ENCODE measurements around the gene DNAJB7.
"Not testable (repeated sequence)": the region's sequence is repeated elsewhere in the genome, so short reads cannot be mapped to it uniquely, and the experiment has no call there.

DNAJB7 gene

DNA sequence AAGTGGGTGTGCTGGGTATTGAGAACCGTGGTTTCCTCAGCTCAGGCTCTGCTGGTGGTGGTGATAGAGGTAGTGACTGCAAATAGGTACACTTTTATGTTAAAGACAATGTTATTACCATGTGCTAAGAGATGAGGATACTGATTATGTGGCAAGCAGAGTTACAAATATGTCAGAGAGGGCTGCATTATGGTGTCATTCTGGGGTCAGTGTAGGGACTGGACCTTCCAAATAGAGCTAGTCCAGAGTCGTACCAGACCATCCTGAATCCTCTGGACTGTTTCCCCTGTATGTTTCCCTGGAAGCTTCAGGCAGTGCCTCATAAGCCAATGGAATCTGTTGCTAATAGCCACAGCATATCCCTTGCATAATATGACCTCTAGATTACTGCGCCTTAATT, at the start of gene DNAJB7:
DNAJB7 (minus strand) TSS at position 101 of the 400 bp plus-strand sequence. CDS start 119 bp downstream, outside the sequence.
- no peak for DNase-seq

- DNase-seq: no peak
Measured at GRCh38 chr22:40908895-40909294, 47.0 kb upstream of the DNAJB7 start.

GRCh38 chr22:40904101-40904500, 42.2 kb upstream of the DNAJB7 start:
- no peak for DNase-seq

- DNase-seq: peak in 2 of 51 donors; percentile 16 to 27
Measured at GRCh38 chr22:40898850-40899357, 37.0 kb upstream of the DNAJB7 start.

GRCh38 chr22:40894417-40894816, 32.5 kb upstream of the DNAJB7 start:
- DNase-seq: no peak

DNA sequence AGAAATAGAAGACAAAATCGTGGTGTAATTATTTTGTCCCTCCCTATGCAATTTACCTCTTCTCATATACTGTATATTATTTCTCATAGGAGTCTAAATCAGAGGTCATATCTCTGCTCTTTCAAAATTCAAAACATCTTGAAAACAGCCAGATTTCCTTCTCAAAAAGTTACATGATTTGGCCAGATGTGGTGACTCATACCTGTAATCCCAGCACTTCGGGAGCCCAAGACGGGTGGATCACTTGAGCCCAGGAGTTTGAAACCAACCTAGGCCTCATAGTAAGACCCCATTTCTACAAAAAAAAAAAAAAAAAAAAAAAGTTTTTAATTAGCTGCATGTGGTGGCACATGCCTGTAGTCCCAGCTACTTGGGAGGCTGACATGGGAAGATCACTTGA, 29.0 kb upstream of the DNAJB7 start:
- no peak for DNase-seq

GRCh38 chr22:40889116-40889515, 27.2 kb upstream of the DNAJB7 start:
- DNase-seq: no peak

DNA sequence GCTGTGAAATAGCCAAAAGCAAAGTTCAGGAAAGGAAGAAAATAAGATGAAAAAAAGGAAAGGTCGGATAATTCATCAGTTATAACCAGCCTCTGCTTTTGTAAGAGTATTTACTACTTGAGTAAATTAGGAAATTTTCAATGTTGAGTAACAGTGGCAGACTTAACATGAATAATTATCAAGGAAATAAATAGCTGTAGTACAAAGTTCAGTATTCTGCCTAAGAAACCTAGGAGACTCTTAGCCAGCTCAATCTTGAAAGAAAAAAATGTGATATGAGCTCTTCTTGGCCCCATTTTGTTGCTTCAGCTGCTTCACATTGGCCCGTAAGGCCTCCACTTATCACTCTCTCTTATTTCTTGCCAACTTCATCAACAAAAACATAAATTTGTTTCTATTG, 17.0 kb upstream of the DNAJB7 start:
- no peak for DNase-seq

DNA sequence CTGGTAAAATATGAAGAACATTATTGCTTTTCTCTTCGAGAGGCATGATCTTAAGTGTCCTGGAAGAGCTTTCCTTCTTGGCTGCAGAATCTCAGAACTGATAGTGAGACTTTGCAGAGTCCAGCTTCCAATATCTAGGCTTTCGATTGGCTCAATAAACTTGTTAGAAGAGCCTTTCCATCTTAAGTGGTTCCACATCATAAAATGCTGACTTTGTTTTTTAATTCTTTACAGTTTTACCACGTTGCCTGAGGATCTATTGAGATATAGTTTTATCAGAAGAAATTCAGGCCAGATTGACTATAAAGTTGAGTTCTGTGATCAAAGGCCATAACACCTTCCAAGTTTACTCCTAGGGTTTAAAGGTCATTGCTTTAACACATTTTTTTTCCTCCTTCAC, 15.6 kb upstream of the DNAJB7 start:
- no peak for DNase-seq

DNA sequence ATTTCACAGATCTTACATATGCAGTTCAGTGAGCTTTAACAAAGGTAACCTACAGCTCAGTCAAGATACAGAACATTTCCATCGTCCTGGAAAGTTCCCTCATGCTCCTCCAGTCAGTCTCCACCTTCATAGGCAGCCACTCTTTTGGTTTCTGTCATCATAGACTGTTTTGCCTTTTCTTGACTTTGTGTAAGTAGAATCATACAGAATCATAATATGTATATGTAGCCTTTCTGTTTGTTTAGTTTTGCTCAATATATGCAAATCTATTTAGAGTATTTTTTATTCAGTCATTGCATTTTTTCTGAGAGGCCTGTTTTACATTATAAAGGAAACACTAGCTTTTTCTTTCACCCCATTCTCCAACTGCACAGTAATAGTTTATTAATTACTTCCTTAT, 15.0 kb upstream of the DNAJB7 start:
- DNase-seq: no peak

DNA sequence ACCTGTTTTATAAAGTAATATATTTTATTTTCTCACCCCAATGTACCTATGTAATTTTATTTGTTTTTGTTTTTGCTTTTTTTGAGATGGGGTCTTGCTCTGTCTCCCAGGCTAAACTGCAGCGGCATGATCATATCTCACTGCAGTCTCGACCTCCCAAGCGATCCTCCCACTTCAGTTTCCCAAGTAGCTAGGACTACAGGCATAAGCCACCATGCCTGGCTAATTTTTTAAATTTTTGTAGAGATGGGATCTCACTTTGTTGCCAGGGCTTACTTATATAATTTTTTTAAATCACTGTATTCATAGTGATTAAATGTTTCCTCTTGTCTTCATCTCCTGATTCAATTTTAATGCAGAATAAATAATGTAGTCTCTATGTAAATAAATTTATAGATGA, 13.2 kb upstream of the DNAJB7 start:
- DNase-seq: no peak

GRCh38 chr22:40874016-40874415, 12.1 kb upstream of the DNAJB7 start:
- DNase-seq: no peak

- not testable (repeated sequence) for DNase-seq
Measured at GRCh38 chr22:40868379-40868778, 6.5 kb upstream of the DNAJB7 start.

DNA sequence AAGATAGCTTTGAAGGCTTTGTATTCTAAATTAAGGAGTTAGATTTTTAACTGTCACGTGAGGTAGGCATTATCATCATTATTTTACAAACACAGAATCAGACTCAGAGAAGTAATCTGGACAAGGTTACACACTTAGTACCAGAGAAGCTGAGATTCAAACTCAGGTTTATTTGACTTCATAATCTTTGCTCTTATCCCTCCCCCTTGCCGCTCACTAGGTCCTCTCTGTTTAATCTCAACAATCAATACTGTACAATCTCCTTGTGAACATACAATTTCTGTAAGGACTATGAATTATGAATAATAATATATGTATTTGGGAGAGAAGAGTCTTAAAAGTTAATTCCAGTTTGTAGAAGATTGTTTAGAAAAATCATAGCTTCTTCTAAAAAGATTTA, 5.2 kb upstream of the DNAJB7 start:
- no peak for DNase-seq

DNA sequence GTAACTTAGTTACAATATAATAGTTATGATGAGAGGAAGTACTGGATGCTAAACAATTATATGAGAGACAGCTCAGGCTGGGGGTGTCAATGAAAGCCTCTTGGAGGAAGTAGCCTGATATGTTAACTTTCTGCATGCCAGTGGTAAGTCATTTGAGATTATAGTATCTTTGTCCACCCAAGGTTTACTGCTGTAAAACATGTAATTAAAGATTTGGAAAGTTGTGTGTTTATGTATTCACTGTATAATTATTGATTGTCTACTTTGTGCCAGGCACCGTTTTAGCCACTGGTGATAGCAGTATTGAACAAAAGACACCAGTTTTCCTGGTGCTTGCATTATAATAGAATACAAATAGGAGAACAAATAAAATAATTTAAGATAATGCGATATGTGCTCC, 624 bp upstream of the DNAJB7 start:
- DNase-seq: no peak

DNA sequence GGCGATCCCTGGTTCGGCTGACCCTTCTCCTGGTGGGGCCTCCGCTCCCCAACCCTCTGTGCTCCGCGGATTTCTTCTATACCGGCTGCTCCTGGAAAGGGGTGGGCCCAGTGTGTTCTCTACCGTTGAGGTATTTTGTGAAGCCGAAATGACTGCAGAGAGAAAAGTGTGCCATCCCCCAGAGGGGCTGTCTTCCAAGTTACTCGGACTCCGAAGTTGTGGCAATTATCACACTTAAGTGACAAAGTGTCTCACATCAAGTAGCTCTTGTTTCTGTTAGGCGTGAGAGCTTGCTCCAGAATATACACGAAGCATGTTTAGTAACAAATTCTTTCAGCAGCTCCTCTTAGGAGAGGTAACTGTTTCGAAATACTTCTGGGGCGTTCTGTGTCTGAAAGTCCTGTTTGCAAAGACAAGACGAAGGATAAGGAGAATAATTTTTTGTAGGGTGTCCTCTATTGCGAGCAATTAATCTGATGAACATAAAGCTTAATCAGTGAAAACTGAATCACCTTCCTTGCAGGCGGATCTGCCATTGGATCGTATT, 4.5 kb downstream of the DNAJB7 start:
- DNase-seq: no peak

DNA sequence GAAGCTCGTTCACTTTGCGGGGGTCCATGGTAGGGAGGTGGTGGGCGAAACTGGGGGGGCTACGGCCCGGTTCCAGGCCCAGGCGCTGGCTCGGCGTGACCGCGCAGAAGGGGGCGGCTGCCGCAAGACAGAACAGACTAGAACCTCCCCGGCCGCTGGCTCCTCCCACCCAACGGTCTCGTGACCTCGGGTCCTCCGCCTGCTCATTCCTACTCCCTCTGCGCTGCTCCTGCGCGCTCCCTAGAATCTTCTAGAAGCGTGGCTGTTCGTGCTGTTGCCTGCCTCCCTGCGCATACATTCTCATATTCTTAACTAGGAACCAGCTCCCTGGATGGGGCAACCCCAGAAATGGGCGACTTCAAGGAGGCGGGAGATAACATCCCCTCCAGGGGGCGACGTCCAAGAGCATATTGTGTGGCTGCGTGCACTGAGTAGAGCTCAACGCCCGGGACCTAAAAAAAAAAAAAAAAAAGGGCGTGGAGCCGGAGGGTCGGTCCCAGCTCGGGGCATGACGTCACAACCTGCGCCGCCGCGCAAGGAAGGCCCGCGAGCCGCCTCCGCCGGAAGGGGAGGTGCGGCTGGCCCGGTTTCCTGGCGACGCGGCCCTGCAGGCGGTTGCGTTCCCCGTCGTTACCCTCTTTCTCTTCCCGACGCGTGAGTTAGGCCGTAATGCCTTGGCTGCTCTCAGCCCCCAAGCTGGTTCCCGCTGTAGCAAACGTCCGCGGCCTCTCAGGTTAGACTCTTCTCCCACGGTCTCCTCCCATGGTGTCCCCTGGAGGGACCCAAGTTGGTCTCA, 5.2 kb downstream of the DNAJB7 start, which contains the start of the genes ST13 and XPNPEP3:
ST13 (minus strand) TSS at position 127 of the 796 bp plus-strand sequence; CDS start at position 28, 99 bp downstream.
XPNPEP3 (plus strand) TSS at position 636 of the 796 bp plus-strand sequence; CDS start at position 670, 34 bp downstream.
- peak; percentile 86 to 100 (median 95) for DNase-seq

DNA sequence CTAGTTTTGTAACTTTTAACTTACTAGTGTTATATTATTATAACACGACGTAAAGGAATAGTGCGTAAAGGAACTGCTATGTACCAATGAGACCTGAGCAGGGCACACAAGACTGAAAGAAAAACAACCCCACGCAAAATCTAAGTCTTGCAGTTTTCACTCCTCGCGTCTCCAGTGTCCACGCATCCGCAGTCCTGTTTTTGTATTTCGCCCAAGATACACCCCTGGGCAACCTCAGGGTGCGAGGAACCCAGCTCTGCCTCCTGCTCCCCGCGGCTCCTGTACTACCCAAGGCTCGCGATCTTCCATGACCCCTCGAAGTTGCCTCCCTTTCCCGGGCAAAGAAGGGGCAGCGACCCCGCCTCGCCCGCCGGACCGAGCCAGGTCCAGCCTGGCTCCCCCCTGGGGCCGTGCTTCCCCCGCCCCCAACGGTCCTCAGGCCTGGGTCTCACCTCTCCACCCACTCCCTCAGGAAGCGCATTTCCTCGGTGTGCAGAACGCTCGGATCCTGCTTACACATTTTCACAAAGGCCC, 5.9 kb downstream of the DNAJB7 start:
- peak in 19 of 51 donors; percentile 27 to 70 (median 52) for DNase-seq

GRCh38 chr22:40855071-40855978, 6.6 kb downstream of the DNAJB7 start:
- peak in 2 of 51 donors; percentile 3 to 10 for DNase-seq

GRCh38 chr22:40853961-40854360, 8.0 kb downstream of the DNAJB7 start:
- DNase-seq: no peak

DNA sequence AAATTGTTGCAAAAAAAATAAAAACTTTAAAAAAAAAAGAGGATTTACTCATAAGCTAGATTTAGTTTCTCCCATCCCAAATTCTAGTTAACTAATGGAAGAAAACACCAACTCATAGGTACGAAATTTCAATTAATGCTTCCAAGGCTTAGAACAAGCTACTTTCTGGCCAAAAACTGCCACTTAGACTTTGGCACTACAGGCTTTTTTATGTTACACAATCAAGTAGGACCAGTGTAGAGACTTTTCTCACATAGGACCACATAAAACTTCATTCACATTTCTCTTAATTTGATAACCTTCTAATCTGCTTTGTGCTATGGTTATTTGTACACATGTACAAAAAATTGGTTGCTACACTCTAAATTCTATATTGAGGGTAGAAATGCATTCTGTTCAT, 8.6 kb downstream of the DNAJB7 start:
- DNase-seq: no peak

Data from hypothalamus (tissue), 51 donors.